Hindlimb muscle (tissue), 1 donor: ENCODE data around the gene SLC48A1. TPM values are rescaled to one million over a fixed set of nuclear protein-coding genes. Genes with fewer than 3 reads are reported as not detected.
A peak's percentile ranks its signal among the peaks of the same experiment; 100 is the strongest.
"Not testable (repeated sequence)": the region's sequence is repeated elsewhere in the genome, so short reads cannot be mapped to it uniquely, and the experiment has no call there.

Source experiments
- DNase-seq: peaks from one replicate; pipeline ENCODE4 v3.0.0-alpha.2; 2013
- polyA plus RNA-seq: library from polyadenylated mRNA; unstranded; fragments of 120-200 nt; gene quantifications from one replicate; pipeline ENCODE4 v1.2.1, GENCODE V29; 2013; ENCODE audit not compliant: insufficient read length

Gene SLC48A1
- polyA plus RNA-seq, 1 donor = 13.7 TPM

DNA sequence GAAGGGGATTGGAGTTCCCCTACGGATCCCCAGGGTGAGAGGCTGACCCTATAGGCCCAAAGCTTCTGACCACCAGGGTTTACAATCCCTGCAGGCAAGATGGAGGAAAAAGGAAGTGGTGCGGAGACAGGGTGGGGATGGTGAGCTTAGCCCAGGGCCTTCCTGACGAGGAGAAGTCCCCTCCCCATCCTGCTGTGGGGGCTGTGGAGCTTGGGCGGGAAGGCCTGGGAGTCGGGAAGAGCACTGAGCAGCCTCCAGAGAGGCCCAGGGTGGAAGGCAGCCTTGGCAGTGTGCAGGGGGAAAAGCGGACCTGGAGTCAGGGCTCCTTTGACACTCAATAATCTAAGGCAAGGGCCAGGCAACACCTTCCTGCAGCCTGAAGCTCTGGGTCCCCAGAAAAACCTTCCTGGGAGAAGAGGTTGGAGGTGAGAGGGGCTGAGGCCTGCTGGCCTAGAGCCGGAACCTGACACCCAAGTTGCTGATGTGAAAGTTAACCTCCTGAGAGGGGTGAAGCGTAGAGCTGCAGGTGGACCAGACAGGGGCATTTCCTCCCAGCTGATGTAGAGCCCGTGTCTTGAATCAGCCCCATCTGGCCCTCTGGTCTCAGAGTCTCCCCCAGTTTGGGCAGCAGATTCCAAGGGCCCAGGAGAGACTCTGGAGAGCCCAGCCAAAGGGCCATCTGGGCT is 40.6 kb downstream of the SLC48A1 start:
- no peak for DNase-seq

DNA sequence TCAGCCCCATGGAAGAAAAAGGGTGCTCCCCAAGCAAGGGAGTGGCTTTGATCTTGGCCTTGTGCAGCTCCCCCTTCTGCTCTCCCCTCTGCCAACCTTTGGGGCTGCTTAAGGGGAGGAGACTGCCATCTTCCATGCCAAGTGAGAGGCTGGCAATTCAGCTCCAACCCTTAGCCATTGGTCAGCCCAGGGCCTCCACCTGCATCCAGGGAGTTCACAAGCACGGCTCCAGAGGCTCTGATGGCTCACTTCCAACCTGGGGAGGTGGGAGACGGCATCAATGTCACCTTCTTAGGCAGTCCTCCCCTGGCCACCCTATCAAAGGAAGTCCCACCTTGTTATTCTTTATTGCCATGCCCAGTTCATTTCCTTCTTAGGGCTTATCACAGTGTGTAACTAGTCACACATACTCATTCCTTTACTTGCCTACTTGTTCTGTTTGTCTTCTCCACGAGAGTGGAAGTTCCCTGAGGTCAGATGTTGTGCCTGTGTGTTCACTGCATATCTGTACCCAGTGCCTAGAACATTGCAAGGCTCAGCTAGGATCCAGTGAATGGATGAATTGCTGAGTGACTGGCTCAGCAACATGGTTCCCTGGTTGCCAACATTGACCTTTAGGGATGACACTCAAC is 41.6 kb downstream of the SLC48A1 start:
- no peak for DNase-seq

DNA sequence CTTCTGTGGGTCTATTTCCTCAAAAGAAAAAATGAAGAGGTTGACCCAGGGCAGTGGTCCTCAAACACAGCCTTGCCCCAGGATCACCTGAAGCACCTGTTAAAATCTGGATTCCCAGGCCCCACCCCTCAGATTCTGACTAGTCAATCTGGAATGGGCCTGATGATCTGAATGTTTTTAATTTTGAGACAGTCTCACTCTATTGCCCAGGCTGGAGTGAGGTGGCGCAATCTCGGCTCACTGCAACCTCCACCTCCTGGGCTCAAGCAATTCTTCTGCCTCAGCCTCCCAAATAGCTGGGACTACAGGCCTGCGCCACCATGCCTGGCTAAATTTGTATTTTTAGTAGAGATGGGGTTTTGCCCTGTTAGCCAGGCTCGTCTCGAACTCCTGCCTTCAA is 42.4 kb downstream of the SLC48A1 start:
- not testable (repeated sequence) for DNase-seq

DNA sequence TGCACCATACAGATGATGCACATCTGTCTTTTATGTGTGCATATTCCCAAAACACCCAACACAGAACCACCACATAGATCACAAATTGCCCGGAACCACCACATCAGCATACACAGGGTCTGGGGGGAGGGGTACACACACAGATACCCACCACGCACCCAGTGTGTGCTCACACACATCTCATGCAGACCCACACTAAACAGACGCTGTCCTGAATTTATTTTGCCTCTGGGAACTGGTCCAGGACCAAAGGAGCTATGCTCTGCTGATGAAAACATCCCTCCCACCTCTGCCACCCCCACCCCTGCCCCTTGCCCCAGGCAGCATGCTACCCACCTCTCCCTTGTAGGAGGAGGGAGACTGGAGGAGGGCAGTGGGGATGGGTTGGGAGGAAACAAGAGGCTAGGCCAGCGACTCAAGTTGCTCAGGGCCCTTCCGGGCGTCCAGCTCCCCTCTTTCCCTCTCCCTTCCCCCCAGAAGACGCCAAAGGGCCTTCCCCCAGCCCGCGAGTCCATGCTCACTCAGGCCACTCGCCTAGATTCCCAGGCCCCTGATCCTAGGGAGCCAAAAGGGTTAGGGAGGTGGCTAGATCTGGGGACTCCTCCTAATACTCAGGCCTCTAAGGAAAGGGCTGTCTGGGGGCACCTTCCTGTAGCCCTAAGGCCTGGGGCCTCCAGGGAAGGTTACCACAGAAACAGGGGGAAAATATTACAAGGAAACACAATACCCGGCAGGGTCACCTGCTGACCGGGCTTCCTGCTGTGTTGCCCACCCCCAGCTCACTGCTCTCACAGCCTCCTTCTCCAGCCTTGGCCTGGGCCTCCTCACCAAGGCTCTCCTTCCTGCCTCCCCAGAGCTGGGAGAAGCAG is 43.6 kb downstream of the SLC48A1 start:
- DNase-seq = no peak

DNA sequence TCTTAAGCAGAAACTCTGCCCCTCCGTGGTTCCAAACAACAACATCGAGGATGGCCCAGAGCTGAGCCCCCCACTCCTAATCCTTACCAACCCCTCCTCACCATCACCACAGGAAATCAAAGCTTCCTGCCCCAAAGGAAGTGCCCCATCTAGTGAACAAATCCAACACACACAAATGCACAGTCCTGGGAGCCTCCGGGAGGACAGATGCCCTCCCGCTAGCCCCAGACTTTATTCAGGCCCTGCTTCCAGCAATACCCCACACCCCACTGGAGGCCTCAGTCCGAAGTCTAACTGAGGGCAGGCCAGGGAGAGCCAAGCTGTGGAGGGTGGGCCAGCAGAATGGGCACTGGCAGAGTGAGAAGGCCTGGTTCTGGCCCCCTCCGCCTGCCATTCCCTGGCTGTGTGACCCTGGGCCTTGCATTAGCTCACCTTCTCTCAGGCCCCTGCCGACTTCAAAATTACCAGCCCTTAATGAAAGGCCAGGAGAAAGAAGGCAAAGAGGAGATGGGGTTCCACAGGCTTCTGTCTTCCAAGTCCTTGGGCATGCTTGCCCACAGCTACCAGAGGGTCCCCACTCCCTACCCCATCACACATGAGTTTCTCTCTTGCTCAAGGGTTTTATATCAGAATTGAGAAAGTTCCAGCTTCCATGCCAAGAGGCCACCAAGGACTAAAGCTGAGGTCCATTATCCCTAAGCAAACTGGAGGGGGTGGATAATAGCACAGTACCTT is 44.4 kb downstream of the SLC48A1 start:
- no peak for DNase-seq

DNA sequence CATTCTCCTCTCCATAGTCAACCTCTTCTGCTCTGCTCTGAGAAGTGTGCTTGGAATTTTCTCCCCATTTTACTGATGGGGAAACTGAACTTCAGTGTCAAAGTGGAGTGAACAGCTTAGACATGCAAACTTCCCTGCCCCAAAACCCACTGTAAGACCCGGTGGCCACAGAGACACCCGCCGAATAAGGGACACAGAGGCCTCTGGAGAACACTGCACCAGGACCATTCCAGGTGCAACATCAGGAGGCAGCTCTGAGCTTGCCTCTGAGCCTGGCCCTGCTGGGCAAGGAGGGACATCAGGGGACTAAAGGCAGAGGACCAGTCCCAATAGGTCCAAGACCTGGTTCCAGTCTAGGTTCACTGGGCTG is 45.0 kb downstream of the SLC48A1 start:
- no peak for DNase-seq

DNA sequence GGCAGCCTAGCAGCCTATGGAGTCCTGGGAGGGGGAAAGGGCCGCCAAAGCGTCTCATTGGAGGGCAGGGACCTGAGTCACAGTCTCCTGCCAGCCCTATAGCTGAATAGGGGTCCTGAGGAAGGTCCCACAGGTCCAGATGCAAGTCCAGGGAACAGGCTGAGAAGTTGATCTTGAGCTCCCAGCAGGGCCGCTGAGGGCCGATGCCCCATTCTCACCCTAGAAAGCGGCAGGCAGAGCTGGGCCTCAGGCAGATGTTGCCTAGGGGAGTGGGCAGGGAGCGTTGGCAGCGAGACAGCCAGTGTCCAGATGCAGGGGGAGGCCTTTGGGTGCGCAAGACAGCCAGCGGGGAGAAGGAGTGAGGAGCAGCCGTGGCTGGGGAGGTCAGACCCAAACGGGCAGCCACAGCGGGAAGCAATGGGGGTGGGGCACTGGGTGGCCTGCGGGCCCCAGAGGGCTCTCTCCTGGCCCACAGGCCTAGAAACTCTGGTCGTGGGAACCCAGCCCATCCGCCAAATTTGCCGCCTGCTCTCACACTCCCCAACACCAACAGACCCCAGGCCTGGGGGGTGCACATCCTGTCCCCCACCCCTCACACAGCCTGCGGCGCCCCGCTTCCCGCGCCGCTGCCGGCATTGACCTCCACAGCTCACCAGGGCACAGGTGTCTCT is 45.6 kb downstream of the SLC48A1 start:
- no peak for DNase-seq

DNA sequence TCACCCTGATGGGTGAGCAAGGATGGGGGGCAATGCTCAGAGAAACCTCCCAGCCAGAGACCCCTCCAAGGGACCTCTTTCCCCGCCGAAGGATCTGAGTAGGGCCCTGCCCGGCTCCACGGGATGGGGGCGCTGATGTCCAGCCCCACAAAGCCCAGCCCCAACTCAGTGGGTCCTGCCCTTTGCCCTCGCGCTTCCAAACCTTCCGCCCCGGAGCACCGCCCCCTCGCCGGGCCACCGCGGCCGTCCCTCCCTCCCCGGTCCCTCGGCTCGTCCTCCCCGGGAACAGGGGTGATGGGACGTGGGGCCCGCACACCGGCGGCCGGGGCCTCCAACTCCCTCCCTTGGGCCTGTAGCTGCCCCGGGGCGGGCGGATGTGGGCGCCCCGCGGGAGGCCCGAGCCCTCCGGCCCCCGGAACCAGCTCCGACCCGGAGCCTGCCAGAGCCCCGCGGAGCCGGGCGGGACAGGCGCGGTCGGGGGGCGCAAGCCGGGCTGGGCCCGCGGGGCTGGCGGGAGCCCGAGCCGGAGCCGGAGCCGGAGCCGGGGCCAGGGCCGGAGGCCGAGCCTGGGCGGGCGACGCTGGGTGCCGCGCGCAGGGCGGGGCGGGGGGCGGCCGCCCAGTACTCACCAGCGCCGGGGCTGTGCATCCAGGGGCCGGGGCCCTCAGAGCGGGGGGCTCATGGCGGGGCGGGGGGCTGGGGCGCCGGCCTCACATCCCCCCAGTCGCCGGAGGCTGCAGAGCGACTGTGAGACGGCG is 46.3 kb downstream of the SLC48A1 start:
- DNase-seq = peak; percentile 56

DNA sequence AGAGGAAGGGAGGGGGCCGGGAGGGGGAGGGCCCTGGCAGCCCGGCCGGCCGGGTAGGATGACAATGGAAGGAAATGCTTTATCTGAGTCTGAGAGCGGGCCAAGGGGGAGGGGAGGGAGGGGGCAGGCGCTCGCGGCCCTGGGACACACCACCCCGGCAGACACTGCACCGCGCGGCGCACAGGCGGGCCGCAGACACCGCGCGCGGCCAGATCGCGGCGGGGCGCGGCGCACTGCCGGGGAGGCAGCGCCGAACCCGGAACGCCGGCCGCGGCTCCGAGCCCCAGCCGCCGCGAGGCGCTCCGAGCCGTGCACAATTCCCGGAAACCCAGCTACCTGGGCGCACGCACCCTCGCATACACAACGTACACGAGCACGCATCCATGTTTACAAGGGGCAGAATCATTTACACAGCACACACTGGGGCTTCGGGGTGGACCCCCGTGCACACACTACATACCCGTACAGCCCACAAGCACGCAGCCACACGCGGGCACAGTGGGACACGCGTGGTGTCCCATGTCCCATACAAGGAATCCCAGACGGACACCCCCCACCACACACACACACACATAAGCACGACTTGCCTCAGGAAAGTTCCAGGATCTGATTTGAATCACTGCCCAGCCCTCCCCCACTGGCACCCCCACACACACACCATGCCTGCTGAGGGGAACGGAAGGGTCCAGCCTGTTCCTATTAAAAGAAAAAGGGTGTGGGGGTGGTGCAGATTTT is 47.0 kb downstream of the SLC48A1 start, which contains the start of gene HDAC7:
HDAC7 (minus strand) TSS at position 8 of the 735 bp plus-strand sequence. CDS start 118 bp downstream, outside the sequence.
- DNase-seq = peak; percentile 89

DNA sequence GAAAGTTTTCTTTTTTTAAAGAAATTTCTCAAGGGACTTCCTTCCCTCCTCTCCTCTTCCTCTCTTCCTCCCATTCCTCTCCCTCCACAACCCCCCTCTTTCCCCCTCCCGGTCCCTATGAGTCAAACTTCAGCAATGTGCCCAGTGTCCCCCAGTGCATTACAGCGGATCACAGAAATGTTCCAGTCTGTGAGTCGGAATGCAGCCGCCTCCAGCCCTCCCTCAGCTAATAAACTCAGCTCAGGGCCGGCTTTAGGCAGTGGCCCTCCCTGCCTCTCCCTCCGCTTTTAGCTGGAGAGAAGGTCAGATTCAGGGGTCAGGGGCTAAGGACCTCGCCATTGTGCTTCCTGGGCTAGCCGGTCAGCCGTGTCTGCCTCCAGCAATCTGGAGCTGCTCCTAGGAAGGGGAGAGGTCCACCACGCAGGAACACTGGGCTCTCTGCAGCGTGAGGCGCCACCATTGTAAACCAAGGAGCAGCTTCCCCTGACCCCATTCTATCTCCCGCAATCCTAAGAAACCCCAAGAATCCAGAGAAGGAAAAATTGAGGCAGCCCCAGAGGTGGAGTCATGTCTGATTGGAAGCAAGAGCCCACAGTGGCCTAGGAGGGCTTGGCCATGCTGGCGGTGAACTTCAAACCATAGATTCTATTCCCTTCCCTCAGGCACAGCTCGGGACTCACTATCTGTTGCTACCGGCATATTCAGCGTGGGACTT is 47.8 kb downstream of the SLC48A1 start:
- DNase-seq = peak; percentile 84

DNA sequence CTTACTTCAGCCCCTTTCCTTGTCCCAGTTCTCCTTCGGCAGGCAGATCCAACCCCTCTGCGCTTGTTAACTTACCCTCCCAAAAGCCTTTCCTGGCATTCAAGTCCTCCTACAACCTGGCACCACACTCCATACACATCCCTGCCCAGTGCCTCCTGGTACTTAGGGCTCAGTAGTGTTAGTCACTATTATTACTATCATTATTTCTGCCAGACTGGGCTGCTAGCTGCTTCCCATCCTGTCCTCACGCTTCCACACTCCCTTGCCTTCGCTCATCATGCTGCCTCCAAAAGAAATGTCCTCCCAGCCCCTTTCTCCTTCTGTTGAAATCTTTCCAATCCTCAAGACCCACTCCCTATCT is 48.3 kb downstream of the SLC48A1 start:
- no peak for DNase-seq

DNA sequence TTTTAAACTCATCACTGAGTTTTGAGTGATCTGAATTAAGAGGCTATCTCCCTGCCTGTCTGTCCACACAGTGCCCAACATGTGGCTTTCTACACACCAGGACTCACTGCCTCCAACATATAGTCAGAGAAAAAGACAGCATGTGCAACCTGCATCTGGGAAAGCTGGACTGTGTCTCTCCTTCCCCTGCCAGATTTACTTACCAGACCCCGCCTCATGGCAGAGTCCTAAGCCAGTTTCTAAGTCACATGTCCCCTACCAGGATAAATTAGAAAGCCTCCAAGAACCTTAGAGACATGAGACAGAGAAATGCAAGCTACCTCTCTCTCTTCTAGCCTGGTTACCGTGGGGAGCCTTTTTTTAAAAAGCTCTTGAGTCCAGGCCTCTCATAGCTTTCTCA is 49.4 kb downstream of the SLC48A1 start:
- DNase-seq = peak; percentile 53

DNA sequence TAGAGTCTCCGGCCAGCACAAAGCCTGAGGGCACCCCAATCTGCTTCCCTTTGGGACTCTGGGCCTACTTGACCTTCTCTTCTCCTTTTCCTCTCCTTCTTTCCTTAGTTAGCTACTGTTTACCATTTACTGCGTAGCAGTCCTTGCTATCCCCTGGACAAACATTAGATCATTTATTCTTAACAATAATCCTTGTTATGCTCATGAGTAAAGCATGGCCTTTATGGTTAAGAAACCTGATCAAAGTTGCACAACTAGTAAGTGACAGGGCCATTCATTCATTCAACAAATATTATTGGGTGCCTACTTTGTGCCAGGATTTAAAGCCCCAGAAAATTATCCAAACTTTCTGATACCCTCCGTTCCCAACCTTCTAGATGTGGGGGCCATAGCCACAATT is 49.8 kb downstream of the SLC48A1 start:
- DNase-seq = no peak

DNA sequence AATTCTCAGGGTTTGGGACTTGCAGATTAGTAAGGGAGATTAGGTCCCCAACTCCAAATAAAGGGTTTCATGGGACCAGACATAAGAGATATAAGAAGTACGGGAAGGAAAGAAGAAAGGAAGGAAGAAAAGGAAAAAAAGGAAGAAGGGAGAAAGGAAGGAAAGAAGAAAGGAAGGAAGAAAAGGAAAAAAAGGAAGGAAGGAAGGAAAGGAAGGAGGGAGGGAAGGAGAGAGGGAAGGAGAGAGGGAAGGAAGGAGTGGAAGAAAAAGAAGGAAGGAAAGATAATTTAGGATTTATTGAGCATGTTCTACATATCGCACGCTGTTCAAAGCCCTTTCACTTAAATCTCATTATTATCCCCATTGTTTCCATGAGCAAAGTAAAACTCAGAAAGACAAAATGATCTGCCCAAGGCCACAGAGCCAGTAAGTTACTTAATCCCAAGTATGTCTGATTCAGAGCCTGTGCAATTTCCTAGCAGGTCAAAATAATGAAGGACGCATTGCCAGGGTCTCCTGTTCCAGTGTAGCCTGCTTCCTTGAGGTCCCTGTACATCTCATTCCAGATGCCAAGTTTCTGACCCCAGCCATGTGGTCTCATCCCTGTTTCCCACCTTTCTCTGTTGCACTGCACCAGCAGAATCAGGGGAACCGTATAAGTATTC is 50.5 kb downstream of the SLC48A1 start:
- no peak for DNase-seq

DNA sequence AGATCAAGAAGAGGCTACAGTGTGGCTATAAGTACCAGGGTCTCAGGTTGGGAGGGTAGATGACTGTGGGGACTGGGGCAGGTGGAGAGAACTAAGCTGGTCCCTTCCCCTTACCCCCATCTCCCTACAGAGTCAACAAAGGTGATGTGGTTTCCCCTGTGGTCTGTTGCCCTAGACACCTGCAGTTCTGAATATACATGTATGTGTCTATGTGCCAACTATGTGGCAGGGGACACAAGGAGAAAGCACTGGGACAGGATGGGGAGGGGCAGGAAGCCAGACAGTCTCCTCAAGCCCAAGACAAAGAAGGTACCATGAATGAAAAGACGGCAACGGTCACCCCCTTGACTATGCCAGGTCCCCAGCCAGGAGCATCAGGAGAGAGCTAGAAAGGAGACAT is 51.2 kb downstream of the SLC48A1 start:
- no peak for DNase-seq

DNA sequence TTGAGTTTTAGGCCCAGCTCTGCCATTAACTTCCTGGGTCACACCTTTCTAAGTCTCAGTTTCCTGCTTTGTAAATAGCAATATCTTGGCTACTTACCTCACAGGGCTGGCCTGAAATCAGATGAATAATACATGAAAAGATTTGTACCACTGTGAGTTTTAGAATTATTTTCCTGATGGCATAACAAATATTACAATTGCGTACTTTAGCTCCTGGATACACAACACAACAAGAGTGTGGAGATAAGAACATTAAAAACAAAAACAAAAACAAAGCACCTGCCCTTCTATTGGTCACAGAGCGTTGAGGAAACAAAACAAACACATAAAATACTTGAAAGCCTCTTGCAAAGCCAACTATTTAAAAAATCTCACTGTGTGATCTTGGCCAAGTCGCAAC is 51.6 kb downstream of the SLC48A1 start:
- no peak for DNase-seq

DNA sequence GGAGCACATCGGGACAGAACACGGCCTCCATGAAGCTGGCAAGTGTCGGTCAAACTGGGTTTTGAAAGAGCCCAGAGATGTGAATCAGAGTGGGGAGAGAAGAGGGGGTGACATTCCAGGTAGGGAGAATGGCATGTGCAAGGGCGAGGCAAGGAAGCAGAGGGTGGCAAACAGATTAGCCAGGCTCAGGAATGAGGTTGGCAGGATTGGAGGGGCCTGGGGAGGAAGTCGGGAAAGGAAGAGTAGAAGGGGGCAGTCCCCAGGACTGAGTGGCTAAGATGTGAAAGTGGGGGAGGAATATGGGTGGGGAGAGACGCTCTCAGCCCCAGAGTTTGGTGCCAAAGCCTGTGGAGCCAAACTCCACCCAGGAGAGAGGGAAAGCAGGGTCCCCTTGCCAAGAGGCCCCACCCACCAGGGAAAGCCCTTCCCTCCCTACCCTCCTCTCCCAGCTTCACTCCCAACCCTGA is 52.2 kb downstream of the SLC48A1 start:
- no peak for DNase-seq

DNA sequence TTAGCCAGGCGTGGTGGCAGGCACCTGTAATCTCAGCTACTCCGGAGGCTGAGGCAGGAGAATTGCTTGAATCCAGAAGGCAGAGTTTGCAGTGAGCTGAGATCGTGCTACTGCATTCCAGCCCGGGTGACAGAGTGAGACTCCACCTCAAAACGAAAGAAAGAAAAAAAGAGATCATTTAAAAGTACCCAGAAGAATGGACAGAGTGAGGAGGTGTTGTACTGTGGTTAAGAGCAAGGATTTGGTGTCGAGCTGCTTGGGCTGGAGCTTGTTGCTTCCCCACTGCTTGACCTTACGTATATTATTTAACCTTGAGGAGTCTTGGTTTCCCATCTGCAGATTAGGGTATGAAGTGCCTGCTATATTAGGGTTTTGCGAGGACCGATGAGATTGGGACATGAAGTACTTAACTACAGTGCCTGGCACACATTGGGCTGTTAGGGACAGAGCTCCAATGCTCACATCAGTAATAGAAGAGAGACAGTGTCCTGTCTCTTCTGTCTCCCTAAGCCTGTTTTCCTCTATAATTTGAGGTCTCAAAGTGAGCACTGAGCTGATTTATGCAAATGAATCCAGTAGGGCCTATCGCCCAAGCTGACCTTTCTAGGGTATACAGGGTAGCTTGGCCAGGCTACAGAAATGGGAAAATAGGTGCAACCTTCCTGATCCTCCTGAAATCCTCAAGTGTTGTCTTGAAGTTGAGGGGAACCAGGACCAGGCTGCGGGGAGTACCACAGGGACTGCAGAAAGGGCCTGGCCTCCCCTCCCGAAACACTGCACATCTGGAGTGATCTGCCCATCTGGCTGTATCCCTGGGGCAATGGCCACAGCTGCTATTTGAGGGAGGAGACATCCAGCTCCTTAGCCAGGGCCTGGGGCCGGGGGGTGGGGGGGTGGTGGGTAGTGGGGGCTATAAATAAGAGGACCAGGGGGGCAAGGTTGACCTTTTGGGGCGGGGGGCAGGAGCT is 55.3 kb downstream of the SLC48A1 start:
- peak; percentile 56 for DNase-seq
